ENCODE results near the gene ADRM1. TPM values are rescaled to one million over a fixed set of nuclear protein-coding genes. Genes with fewer than 3 reads are reported as not detected.

ADRM1 gene
- polyA plus RNA-seq, 1 donor, result 69.4 TPM

- DNase-seq, result no peak
Observed at GRCh38 chr20:62356589-62357186, 53.9 kb downstream of the ADRM1 start.

GRCh38 chr20:62357187-62357667 is 54.4 kb downstream of the ADRM1 start:
- no peak for DNase-seq

DNA sequence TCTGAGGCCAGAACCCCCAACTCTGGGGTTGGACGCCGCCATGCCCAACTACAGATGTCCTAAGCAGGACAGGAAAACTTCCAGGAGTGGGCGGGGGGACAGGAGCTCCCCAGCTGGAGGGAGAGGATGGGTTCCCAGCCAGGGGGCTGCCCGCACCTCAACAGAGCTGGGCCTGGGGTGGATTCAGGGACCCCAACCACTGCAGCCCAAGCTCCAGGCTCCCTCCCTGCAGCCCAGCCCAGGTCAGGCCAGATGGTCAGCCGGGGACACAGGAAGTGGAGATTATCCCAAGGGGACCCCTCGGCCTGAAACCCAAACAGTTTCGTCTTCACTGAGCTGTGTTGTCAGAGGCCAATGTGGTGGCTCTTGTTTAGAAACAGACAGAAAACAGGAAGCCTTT is 54.9 kb downstream of the ADRM1 start:
- DNase-seq, result no peak

Other genes starting within 250 kb of the ADRM1 start
- 16.3 TPM for gene TAF4, start 237.1 kb upstream of the ADRM1 start, polyA plus RNA-seq (ENCODE audit: insufficient read length)
- 91.1 TPM for gene LSM14B, start 180.5 kb upstream of the ADRM1 start, polyA plus RNA-seq (ENCODE audit: insufficient read length)
- 156 TPM for gene PSMA7, start 159.6 kb upstream of the ADRM1 start, polyA plus RNA-seq (ENCODE audit: insufficient read length)
- gene SS18L1, start 159.2 kb upstream of the ADRM1 start, polyA plus RNA-seq (ENCODE audit: insufficient read length), result 17.8 TPM
- gene MTG2, start 120.0 kb upstream of the ADRM1 start, polyA plus RNA-seq (ENCODE audit: insufficient read length), result 35.7 TPM
- gene HRH3, start 82.7 kb upstream of the ADRM1 start, polyA plus RNA-seq (ENCODE audit: insufficient read length), result 2.2 TPM
- gene OSBPL2, start 64.5 kb upstream of the ADRM1 start, polyA plus RNA-seq (ENCODE audit: insufficient read length), result 30.3 TPM
- 96.2 TPM for gene LAMA5, start 64.3 kb downstream of the ADRM1 start, polyA plus RNA-seq (ENCODE audit: insufficient read length)
- 1,182 TPM for gene RPS21, start 84.1 kb downstream of the ADRM1 start, polyA plus RNA-seq (ENCODE audit: insufficient read length)
- 5.5 TPM for gene CABLES2, start 104.3 kb downstream of the ADRM1 start, polyA plus RNA-seq (ENCODE audit: insufficient read length)
- not detected for gene RBBP8NL, start 124.5 kb downstream of the ADRM1 start, polyA plus RNA-seq (ENCODE audit: insufficient read length)
- 0.08 TPM for gene GATA5, start 173.0 kb downstream of the ADRM1 start, polyA plus RNA-seq (ENCODE audit: insufficient read length)